HEK293T (cell line): ENCODE data around the gene ZBTB34.

Experiments used
- CTCF ChIA-PET: fragments of 350-600 bp; formaldehyde crosslinking; extraction: SDS; loops from one replicate; lab custom pipeline; 2021; ENCODE audit warnings: antibody characterized with exemption, inconsistent platforms; lab: Yijun Ruan, JAX
- POLR2A ChIA-PET: fragments of 350-600 bp; formaldehyde crosslinking; extraction: SDS; loops from one replicate; lab custom pipeline; 2020; ENCODE audit warnings: antibody characterized with exemption, inconsistent platforms; lab: Yijun Ruan, JAX
- DNase-seq: peaks from one replicate; pipeline ENCODE4 v3.0.0; 2012; ENCODE audit warnings: mixed read lengths; ENCODE audit errors: extremely low spot score
- ARNT ChIP-seq: fragments of 450-650 bp; IDR thresholded peaks from 2 replicates; pipeline ENCODE4 v1.6.1; 2017; ENCODE audit warnings: mild to moderate bottlenecking
- BHLHE40 ChIP-seq: fragments of 450-650 bp; IDR thresholded peaks from 2 replicates; pipeline ENCODE4 v1.6.1; 2016; ENCODE audit warnings: mild to moderate bottlenecking, moderate library complexity, borderline replicate concordance
- CTBP1 ChIP-seq: fragments of 450-650 bp; IDR thresholded peaks from 2 replicates; pipeline ENCODE4 v1.6.1; 2016; ENCODE audit warnings: borderline replicate concordance
- ELF4 ChIP-seq: fragments of 450-650 bp; IDR thresholded peaks from 2 replicates; pipeline ENCODE4 v1.6.1; 2017; ENCODE audit warnings: antibody characterized with exemption
- FOXA1 ChIP-seq: fragments of 450-650 bp; IDR thresholded peaks from 2 replicates; pipeline ENCODE4 v1.6.1; 2016; ENCODE audit warnings: mild to moderate bottlenecking
- FOXK2 ChIP-seq: fragments of 450-650 bp; IDR thresholded peaks from 2 replicates; pipeline ENCODE4 v1.6.1; 2016; ENCODE audit warnings: mild to moderate bottlenecking
- FOXM1 ChIP-seq: fragments of 450-650 bp; IDR thresholded peaks from 2 replicates; pipeline ENCODE4 v1.6.1; 2017; ENCODE audit warnings: mild to moderate bottlenecking, borderline replicate concordance
- HDGF ChIP-seq: fragments of 450-650 bp; IDR thresholded peaks from 2 replicates; pipeline ENCODE4 v1.6.1; 2017; ENCODE audit warnings: antibody characterized with exemption, borderline replicate concordance
- L3MBTL2 ChIP-seq: fragments of 450-650 bp; conservative IDR thresholded peaks from 2 replicates; pipeline ENCODE4 v1.6.1; 2016; ENCODE audit warnings: mild to moderate bottlenecking
- LEF1 ChIP-seq: fragments of 450-650 bp; IDR thresholded peaks from 2 replicates; pipeline ENCODE4 v1.6.1; 2017; ENCODE audit warnings: mild to moderate bottlenecking, borderline replicate concordance
- NFRKB ChIP-seq: fragments of 450-650 bp; IDR thresholded peaks from 2 replicates; pipeline ENCODE4 v1.6.1; 2016; ENCODE audit warnings: mild to moderate bottlenecking, moderate library complexity
- SP1 ChIP-seq: fragments of 450-650 bp; IDR thresholded peaks from 2 replicates; pipeline ENCODE4 v1.6.1; 2017
- SUZ12 ChIP-seq: fragments of 450-650 bp; IDR thresholded peaks from 2 replicates; pipeline ENCODE4 v1.6.1; 2016; ENCODE audit warnings: mild to moderate bottlenecking
- TARDBP ChIP-seq: fragments of 450-650 bp; IDR thresholded peaks from 2 replicates; pipeline ENCODE4 v1.6.1; 2016
- ZNF384 ChIP-seq: fragments of 450-650 bp; IDR thresholded peaks from 2 replicates; pipeline ENCODE4 v1.6.1; 2016
- TF ChIP-seq, protein P1 (sequence below): fragments of 450-650 bp; IDR thresholded peaks from 2 replicates; pipeline ENCODE4 v1.6.1; 2016

Gene ZBTB34

DNA sequence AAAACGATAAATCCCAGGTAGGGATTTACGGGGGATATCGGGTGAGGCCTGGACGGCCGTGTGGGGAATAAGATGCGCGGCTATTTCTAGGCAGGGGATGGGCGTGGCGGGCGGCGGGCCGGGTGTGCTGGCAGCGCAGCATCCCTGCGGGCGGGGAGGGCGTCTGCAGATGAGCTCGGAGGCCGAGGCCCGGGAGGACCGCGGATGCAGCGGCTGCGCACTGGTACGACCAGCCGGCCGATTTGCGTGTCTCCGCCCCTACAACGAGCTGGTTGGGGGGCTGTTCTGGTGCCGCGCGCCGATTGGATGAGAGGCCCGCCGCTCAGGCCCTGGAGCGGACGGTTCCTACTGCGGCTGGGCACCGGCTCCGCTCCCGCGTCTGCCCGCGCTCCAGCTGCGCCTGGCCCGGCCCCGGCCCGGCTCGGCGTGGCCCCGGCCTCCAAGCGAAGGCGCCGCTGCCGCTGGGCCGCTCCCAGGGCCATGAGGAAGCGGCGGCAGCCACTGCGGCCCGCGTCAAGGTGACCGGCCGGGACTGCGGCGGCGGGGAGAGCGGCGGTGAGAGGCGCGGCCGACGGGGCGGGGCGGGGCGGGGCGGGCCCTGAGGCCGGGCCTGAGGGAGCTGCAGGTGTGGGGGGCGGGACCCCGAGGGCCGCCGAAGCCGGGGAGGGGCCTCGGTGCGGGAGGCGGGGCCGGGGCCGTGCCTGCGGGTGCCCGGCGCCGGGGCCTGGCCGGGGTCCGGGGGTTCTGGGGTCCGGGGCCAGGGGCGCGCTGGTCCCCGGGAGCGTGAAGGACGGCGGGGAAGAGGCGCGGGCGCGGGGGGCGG lies 54.2 kb downstream of the ZBTB34 start, which contains the start of gene RALGPS1:
Gene RALGPS1 (plus strand): TSS at position 325 of the 823 bp plus-strand sequence. CDS start 47,508 bp downstream, outside the sequence.
- DNase-seq = peak; percentile 97
- ChIA-PET POLR2A (interaction anchor here (0.7 to 1.8 kb wide), 4 partner anchors 9 to 537 kb away, joined by 3 to 5 read pairs (median 3); partner anchors contain the start of gene LRSAM1), CTCF (interaction anchor here (0.6 kb wide), 1 partner anchor 300 kb away, joined by 3 read pairs; no protein-coding TSS in a partner anchor)
- TF ChIP-seq, protein P1, sequence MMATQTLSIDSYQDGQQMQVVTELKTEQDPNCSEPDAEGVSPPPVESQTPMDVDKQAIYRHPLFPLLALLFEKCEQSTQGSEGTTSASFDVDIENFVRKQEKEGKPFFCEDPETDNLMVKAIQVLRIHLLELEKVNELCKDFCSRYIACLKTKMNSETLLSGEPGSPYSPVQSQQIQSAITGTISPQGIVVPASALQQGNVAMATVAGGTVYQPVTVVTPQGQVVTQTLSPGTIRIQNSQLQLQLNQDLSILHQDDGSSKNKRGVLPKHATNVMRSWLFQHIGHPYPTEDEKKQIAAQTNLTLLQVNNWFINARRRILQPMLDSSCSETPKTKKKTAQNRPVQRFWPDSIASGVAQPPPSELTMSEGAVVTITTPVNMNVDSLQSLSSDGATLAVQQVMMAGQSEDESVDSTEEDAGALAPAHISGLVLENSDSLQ = peak; percentile 99
- peak; percentile 55; the same call in 1 of the 2 replicates for TF ChIP-seq LEF1
- no peak for TF ChIP-seq HDGF
- no peak for TF ChIP-seq TARDBP
- 0 out of 2 replicates have a peak, but pooled peaks have one; percentile 10 for TF ChIP-seq FOXM1
- 0 out of 2 replicates have a peak, but pooled peaks have one; percentile 15 for TF ChIP-seq ARNT
- no peak for TF ChIP-seq ZNF384
- peak; percentile 43; the same call in 1 of the 2 replicates for TF ChIP-seq CTBP1
- no peak for TF ChIP-seq FOXA1
- no peak for TF ChIP-seq BHLHE40

DNA sequence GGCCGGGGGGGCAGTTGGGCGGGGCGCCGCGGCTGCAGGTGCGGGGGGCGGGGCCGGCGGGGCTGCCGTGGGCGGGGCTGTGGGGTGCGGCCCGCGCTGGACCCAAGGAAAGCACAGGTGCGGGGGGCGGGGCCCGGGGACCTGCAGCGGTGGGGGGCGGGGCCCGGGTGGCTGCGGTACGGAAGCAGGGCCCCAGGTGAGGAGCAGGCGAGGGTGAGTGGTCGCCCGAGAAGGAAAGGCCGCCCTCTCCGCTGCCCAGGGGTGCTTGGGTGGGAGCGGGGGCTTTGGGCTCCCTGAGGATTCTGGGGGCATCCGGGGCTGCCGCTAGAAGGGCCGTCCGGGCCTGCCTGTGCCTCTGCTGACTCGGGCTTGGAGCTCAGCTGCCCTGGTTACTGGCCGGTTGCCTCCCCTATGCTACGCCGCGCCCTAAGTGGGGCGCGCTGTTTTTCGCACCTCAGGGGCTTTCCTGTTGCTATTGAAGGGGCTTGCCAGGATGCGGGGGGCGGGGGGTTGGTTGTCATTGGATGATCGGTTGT lies 54.9 kb downstream of the ZBTB34 start:
- POLR2A ChIA-PET = interaction anchor here (1.8 kb wide), 1 partner anchor 8 kb away, joined by 5 read pairs; no protein-coding TSS in a partner anchor
- DNase-seq = no peak
- TF ChIP-seq FOXM1 = no peak
- TF ChIP-seq ZNF384 = no peak
- no peak for TF ChIP-seq SP1
- no peak for TF ChIP-seq LEF1
- no peak for TF ChIP-seq BHLHE40
- TF ChIP-seq CTBP1 = no peak
- TF ChIP-seq FOXK2 = no peak
- TF ChIP-seq NFRKB = no peak
- TF ChIP-seq FOXA1 = no peak
- TF ChIP-seq, protein P1 = no peak
- TF ChIP-seq ELF4 = no peak
- no peak for TF ChIP-seq TARDBP
- no peak for TF ChIP-seq ARNT
- no peak for TF ChIP-seq L3MBTL2
- CTCF ChIA-PET = no interaction called here

DNA sequence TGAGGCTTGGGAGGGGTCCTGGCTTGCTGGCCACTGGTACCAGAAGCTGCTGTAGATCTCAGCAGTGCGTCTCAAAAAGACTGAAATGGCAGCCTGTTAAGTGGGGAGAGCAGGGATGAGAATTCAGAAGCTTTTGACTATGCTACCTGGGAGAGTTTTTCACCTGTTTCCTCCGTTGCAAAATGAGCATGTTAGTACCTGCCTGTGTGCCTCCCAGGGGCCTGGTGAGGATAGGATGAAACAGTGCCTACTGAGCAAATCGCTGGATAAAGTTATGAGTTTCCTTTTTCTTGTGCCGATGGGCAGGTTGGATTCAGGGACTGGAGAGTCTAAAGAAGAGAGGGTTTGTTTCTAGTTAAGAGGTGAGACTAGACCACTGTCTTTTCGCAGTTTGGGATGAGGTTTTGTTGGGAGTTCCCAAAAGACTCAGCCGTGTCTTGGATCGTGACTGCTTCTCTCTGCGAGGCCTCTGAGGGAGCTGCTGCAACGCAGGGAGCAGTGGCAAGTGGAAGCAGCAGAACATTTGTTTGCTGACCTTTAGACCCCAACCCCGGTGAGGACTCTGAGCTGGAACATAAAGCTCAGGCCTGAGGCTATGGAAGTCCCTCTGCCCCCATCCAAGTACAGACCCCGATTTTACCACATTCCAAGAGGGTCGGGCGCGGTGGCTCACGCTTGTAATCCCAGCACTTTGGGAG lies 55.6 kb downstream of the ZBTB34 start:
- CTCF ChIA-PET = no interaction called here

DNA sequence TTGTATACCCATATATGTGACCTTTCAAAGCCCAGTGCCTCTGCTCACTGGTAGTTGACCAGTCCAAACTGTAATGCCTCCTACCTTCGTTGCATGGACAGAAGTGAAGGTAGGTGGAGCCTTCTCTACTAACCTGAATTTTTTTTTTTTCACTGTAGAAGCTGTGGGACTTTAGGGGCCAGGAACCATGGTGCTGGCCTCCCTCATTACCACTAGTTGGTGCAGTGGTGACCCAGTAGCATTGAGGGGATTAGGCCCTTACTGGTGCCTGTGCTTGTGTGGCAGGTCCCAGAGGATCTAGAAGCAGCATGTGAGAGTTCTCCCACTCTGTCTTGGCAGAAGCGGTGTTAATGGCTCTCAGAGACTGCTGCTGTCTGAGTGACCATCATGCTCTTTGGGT lies 56.5 kb downstream of the ZBTB34 start:
- peak; percentile 33 for DNase-seq
- CTCF ChIA-PET = interaction anchor here (0.6 to 1.0 kb wide), 3 partner anchors 10 to 252 kb away, joined by 3 to 4 read pairs (median 4); no protein-coding TSS in a partner anchor
- TF ChIP-seq FOXA1 = no peak
- no peak for TF ChIP-seq ELF4
- no peak for TF ChIP-seq SUZ12
- no peak for TF ChIP-seq TARDBP
- TF ChIP-seq BHLHE40 = no peak
- TF ChIP-seq, protein P1 = no peak
- TF ChIP-seq HDGF = no peak
- TF ChIP-seq ARNT = no peak
- TF ChIP-seq CTBP1 = no peak
- TF ChIP-seq FOXK2 = no peak
- TF ChIP-seq ZNF384 = no peak
- POLR2A ChIA-PET = no interaction called here

More for the DNA sequence above, 55.6 kb downstream of the ZBTB34 start:
- POLR2A ChIA-PET = no interaction called here
- no peak for TF ChIP-seq FOXM1
- no peak for TF ChIP-seq L3MBTL2
- no peak for TF ChIP-seq CTBP1
- TF ChIP-seq ZNF384 = no peak
- TF ChIP-seq TARDBP = no peak
- TF ChIP-seq FOXK2 = no peak
- no peak for TF ChIP-seq ELF4
- TF ChIP-seq SUZ12 = no peak
- no peak for TF ChIP-seq HDGF
- no peak for TF ChIP-seq SP1
- TF ChIP-seq, protein P1 = no peak
- TF ChIP-seq NFRKB = no peak
- TF ChIP-seq FOXA1 = no peak
- DNase-seq = no peak

DNA sequence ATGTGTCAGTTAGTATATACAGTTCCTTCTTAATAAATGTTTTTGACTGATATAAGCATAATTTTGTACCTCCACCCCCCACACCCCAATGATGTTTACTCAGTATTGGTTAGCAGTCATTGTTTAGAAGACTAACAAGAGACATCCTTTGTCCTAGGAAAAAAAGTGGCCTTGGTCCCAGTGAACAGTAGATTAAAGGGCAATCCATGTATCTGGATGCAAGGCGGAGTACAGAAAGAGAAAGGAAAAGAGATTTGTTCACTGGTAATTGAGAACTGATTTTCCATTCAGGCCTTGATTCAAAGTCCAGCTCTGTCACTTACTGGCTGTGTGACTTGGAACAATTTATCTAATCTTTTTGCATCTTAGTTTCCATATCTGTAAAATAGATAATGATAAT lies 58.8 kb downstream of the ZBTB34 start:
- POLR2A ChIA-PET = no interaction called here
- no peak for DNase-seq
- no peak for TF ChIP-seq TARDBP
- no peak for TF ChIP-seq CTBP1
- TF ChIP-seq FOXM1 = no peak
- TF ChIP-seq L3MBTL2 = no peak
- no peak for TF ChIP-seq LEF1
- no peak for TF ChIP-seq FOXA1
- no peak for TF ChIP-seq ZNF384
- CTCF ChIA-PET = no interaction called here
